Adipocyte (in vitro differentiated cells): ENCODE measurements around the gene PLCB1.
A peak's percentile ranks its signal among the peaks of the same experiment; 100 is the strongest.

Experiments used
- DNase-seq: peaks from one replicate; pipeline ENCODE4 v3.0.0-alpha.2; 2015; ENCODE audit warnings: low read depth
- H3K27me3 ChIP-seq: replicated peaks from 2 replicates; pipeline ENCODE4 v1.7.0; 2013; ENCODE audit warnings: mild to moderate bottlenecking, low read length, moderate library complexity; ENCODE audit not compliant: control insufficient read depth, insufficient read depth
- H3K36me3 ChIP-seq: 2 replicates; pipeline ENCODE4 v1.7.0; 2013; ENCODE audit warnings: low read length, mild to moderate bottlenecking, moderate library complexity; ENCODE audit not compliant: control insufficient read depth, insufficient read depth, severe bottlenecking
- H3K4me1 ChIP-seq: 2 replicates; pipeline ENCODE4 v1.7.0; 2013; ENCODE audit warnings: mild to moderate bottlenecking, low read length, moderate library complexity; ENCODE audit not compliant: control insufficient read depth, insufficient read depth
- H3K4me3 ChIP-seq: 2 replicates; pipeline ENCODE4 v1.7.0; 2013; ENCODE audit warnings: mild to moderate bottlenecking, low read length, moderate library complexity
- H3K9ac ChIP-seq: 2 replicates; pipeline ENCODE4 v1.7.0; 2013; ENCODE audit warnings: mild to moderate bottlenecking, low read length, moderate library complexity
- H3K9me3 ChIP-seq: 2 replicates; pipeline ENCODE4 v1.7.0; 2013; ENCODE audit warnings: mild to moderate bottlenecking, low read length, moderate library complexity; ENCODE audit not compliant: control insufficient read depth

The PLCB1 gene

GRCh38 chr20:8284902-8285301 is 152.8 kb downstream of the PLCB1 start:
- peaks cover 6% of the 10 kb centered on the region for H3K4me1 ChIP-seq
- H3K27me3 ChIP-seq, result no peaks in the 10 kb centered on the region
- no peaks in the 10 kb centered on the region for H3K9me3 ChIP-seq
- H3K36me3 ChIP-seq, result no peaks in the 10 kb centered on the region
- no peak for DNase-seq
- H3K9ac ChIP-seq, result no peak overlapping the region
- H3K4me3 ChIP-seq, result no peak overlapping the region

- no peak for DNase-seq
- H3K9ac ChIP-seq, result no peak overlapping the region
- no peak overlapping the region for H3K4me3 ChIP-seq
Observed at GRCh38 chr20:8287340-8287739, 155.3 kb downstream of the PLCB1 start.

GRCh38 chr20:8291200-8291599 is 159.1 kb downstream of the PLCB1 start:
- H3K4me1 ChIP-seq, result peaks cover 16% of the 10 kb centered on the region
- H3K36me3 ChIP-seq, result no peaks in the 10 kb centered on the region
- no peaks in the 10 kb centered on the region for H3K9me3 ChIP-seq
- no peaks in the 10 kb centered on the region for H3K27me3 ChIP-seq
- H3K9ac ChIP-seq, result no peak overlapping the region
- H3K4me3 ChIP-seq, result no peak overlapping the region
- no peak for DNase-seq

More at GRCh38 chr20:8287340-8287739, 155.3 kb downstream of the PLCB1 start:
- peaks cover 13% of the 10 kb centered on the region for H3K4me1 ChIP-seq
- H3K36me3 ChIP-seq, result no peaks in the 10 kb centered on the region
- no peaks in the 10 kb centered on the region for H3K9me3 ChIP-seq
- H3K27me3 ChIP-seq, result no peaks in the 10 kb centered on the region

- Histone ChIP-seq H3K36me3 (no peaks in the 10 kb centered on the region), H3K4me1 (peaks cover 16% of the 10 kb centered on the region), H3K9me3 (no peaks in the 10 kb centered on the region), H3K27me3 (no peaks in the 10 kb centered on the region), H3K9ac (no peak overlapping the region), H3K4me3 (no peak overlapping the region)
- DNase-seq, result peak; percentile 54
Observed at GRCh38 chr20:8291873-8292272, 159.8 kb downstream of the PLCB1 start.

GRCh38 chr20:8292793-8293192 is 160.7 kb downstream of the PLCB1 start:
- Histone ChIP-seq H3K4me1 (peaks cover 16% of the 10 kb centered on the region), H3K9me3 (no peaks in the 10 kb centered on the region), H3K4me3 (no peak overlapping the region), H3K9ac (no peak overlapping the region), H3K36me3 (no peaks in the 10 kb centered on the region), H3K27me3 (no peaks in the 10 kb centered on the region)
- no peak for DNase-seq

- H3K27me3 ChIP-seq, result no peaks in the 10 kb centered on the region
- H3K4me3 ChIP-seq, result no peak overlapping the region
- H3K9ac ChIP-seq, result no peak overlapping the region
- no peaks in the 10 kb centered on the region for H3K9me3 ChIP-seq
- peak; percentile 16 for DNase-seq
- H3K36me3 ChIP-seq, result no peaks in the 10 kb centered on the region
- H3K4me1 ChIP-seq, result peaks cover 16% of the 10 kb centered on the region
Observed at GRCh38 chr20:8293750-8294149, 161.7 kb downstream of the PLCB1 start.

- Histone ChIP-seq H3K27me3 (no peaks in the 10 kb centered on the region), H3K9ac (no peak overlapping the region), H3K36me3 (no peaks in the 10 kb centered on the region), H3K4me3 (no peak overlapping the region), H3K9me3 (no peaks in the 10 kb centered on the region), H3K4me1 (peaks cover 16% of the 10 kb centered on the region)
- no peak for DNase-seq
Observed at GRCh38 chr20:8296536-8296935, 164.5 kb downstream of the PLCB1 start.

GRCh38 chr20:8298426-8299043 is 166.5 kb downstream of the PLCB1 start:
- Histone ChIP-seq H3K4me3 (no peak overlapping the region), H3K9ac (no peak overlapping the region), H3K9me3 (no peaks in the 10 kb centered on the region), H3K4me1 (peaks cover 3% of the 10 kb centered on the region), H3K36me3 (no peaks in the 10 kb centered on the region), H3K27me3 (no peaks in the 10 kb centered on the region)
- no peak for DNase-seq

- H3K36me3 ChIP-seq, result no peaks in the 10 kb centered on the region
- peaks cover 11% of the 10 kb centered on the region for H3K4me1 ChIP-seq
- H3K9me3 ChIP-seq, result no peaks in the 10 kb centered on the region
- no peaks in the 10 kb centered on the region for H3K27me3 ChIP-seq
- no peak overlapping the region for H3K9ac ChIP-seq
- DNase-seq, result no peak
- H3K4me3 ChIP-seq, result no peak overlapping the region
Observed at GRCh38 chr20:8299921-8300320, 167.9 kb downstream of the PLCB1 start.

- DNase-seq, result no peak
Observed at GRCh38 chr20:8301655-8302054, 169.6 kb downstream of the PLCB1 start.

GRCh38 chr20:8303651-8304050 is 171.6 kb downstream of the PLCB1 start:
- Histone ChIP-seq H3K4me1 (peaks cover 11% of the 10 kb centered on the region), H3K4me3 (no peak overlapping the region), H3K36me3 (no peaks in the 10 kb centered on the region), H3K9ac (no peak overlapping the region), H3K27me3 (no peaks in the 10 kb centered on the region), H3K9me3 (no peaks in the 10 kb centered on the region)
- DNase-seq, result no peak

More at GRCh38 chr20:8301655-8302054, 169.6 kb downstream of the PLCB1 start:
- Histone ChIP-seq H3K9ac (no peak overlapping the region), H3K4me3 (no peak overlapping the region), H3K27me3 (no peaks in the 10 kb centered on the region), H3K4me1 (peaks cover 11% of the 10 kb centered on the region), H3K36me3 (no peaks in the 10 kb centered on the region), H3K9me3 (no peaks in the 10 kb centered on the region)
